AG04450 (cell line): Measurements from ENCODE around the gene ADISSP. TPM values are rescaled to one million over a fixed set of nuclear protein-coding genes. Genes with fewer than 3 reads are reported as not detected.

Experiments used
- CTCF ChIA-PET: fragments of 300-600, 350-600 bp; formaldehyde crosslinking; extraction: SDS; loops from one replicate; lab custom pipeline; 2022; ENCODE audit warnings: antibody characterized with exemption, inconsistent platforms; lab: Charles Lee
- POLR2A ChIA-PET: fragments of 350-600 bp; formaldehyde crosslinking; extraction: SDS; loops from one replicate; lab custom pipeline; 2021; ENCODE audit warnings: antibody characterized with exemption, inconsistent platforms; lab: Yijun Ruan, JAX
- DNase-seq: peaks from one replicate; pipeline ENCODE4 v3.0.0-alpha.2; 2011; ENCODE audit warnings: low read depth, low spot score
- H3K27ac ChIP-seq: one replicate; pipeline ENCODE4 v1.5.1; 2012; ENCODE audit warnings: low read depth, low read length, control low read depth
- H3K27me3 ChIP-seq: one replicate; pipeline ENCODE4 v1.6.0; 2012; ENCODE audit warnings: low read length; ENCODE audit not compliant: control insufficient read depth, insufficient read depth
- H3K4me3 ChIP-seq: 2 replicates; pipeline ENCODE4 v1.5.1; 2011; ENCODE audit warnings: mild to moderate bottlenecking, low read depth, low read length, control low read depth
- H3K9me3 ChIP-seq: 2 replicates; pipeline ENCODE4 v1.5.1; 2012; ENCODE audit warnings: low read length; ENCODE audit not compliant: control insufficient read depth, insufficient read depth
- polyA plus RNA-seq: library from polyadenylated mRNA; depleted of rRNA; stranded (reverse); fragments of >200 nt; gene quantifications from 2 replicates; pipeline ENCODE4 v1.2.3, GENCODE V29; 2011
- TF ChIP-seq, protein P1 (sequence below): IDR thresholded peaks from 2 replicates; pipeline ENCODE4 v1.5.1; 2011; ENCODE audit warnings: low read depth, low read length, control low read depth, inconsistent platforms

Gene ADISSP
- polyA plus RNA-seq, 1 experiment = 22.6 TPM

DNA sequence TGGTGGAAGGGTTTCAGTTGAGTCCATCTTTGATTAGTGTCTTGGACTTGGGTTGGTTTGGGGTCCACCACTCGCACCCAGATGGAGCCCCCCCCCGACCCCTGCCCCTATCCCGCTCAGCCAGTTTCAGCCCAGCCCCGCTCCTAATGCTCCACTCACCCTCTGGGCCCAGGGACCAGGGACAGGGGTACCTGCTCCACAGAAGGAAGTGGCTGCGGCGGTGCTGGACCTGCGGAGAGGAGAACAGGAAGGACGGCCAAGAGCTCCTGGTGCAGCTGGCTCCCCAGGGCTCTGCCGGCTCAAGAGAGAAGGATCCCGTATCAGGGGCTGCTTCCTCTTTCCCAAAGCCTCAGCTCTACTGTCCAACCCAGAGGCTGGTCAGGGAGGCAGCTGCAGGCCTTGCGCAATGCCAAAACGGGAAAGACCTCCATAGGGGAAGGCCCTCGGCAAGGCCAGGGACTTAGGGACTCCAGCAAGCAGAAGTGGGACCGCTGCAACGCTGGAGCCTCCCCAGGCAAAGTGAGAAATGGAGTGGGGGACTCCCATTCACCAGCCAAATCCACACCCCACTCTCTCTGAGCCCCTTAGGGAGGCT is 55.2 kb downstream of the ADISSP start, which contains the start of gene SIGLEC1:
Gene SIGLEC1 (minus strand): TSS at position 322 of the 595 bp plus-strand sequence. CDS start 5,472 bp downstream, outside the sequence.
- H3K27ac ChIP-seq = no peak within 1 kb of the TSS
- TF ChIP-seq, protein P1, sequence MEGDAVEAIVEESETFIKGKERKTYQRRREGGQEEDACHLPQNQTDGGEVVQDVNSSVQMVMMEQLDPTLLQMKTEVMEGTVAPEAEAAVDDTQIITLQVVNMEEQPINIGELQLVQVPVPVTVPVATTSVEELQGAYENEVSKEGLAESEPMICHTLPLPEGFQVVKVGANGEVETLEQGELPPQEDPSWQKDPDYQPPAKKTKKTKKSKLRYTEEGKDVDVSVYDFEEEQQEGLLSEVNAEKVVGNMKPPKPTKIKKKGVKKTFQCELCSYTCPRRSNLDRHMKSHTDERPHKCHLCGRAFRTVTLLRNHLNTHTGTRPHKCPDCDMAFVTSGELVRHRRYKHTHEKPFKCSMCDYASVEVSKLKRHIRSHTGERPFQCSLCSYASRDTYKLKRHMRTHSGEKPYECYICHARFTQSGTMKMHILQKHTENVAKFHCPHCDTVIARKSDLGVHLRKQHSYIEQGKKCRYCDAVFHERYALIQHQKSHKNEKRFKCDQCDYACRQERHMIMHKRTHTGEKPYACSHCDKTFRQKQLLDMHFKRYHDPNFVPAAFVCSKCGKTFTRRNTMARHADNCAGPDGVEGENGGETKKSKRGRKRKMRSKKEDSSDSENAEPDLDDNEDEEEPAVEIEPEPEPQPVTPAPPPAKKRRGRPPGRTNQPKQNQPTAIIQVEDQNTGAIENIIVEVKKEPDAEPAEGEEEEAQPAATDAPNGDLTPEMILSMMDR = no peak
- H3K4me3 ChIP-seq = no peak within 1 kb of the TSS
- H3K27me3 ChIP-seq = peaks cover 6% of the 10 kb centered on the region
- ChIA-PET POLR2A (no interaction called here), CTCF (interaction anchor here (0.7 to 1.5 kb wide), 2 partner anchors 36 to 43 kb away, joined by 4 to 6 read pairs; no protein-coding TSS in a partner anchor)
- no peaks in the 10 kb centered on the region for H3K9me3 ChIP-seq
- DNase-seq = no peak

DNA sequence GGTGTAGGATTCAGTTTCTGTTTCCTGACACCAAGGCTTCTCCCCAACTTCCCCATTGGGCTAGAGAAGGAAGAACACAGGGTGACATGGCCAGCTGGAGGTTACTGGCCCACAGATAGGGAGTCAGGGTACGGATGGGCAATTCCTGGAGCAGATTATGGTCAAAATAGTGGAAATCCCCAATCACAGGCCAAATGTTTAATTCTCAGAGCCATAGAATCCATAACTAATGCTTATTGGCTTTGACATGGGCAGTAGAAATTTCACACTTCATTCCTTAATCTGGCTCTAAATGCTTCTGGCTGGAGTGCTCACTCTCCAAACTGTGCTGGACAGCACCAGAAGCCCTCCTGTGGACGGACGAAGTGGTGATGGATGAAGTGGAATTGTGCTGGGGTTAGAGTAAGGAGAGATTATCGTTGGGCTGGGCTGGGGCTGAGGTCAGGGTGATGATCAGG is 56.0 kb downstream of the ADISSP start:
- ChIA-PET POLR2A (interaction anchor here (0.6 to 1.5 kb wide), 4 partner anchors 30 to 51 kb away, joined by 3 to 4 read pairs (median 4); partner anchors contain the start of gene ADAM33), CTCF (interaction anchor here (0.7 to 2.7 kb wide), 25 partner anchors 8 to 256 kb away, joined by 3 to 110 read pairs (median 5); partner anchors contain the start of genes ADAM33, CENPB, HSPA12B and SPEF1)
- DNase-seq = no peak
- peaks cover 10% of the 10 kb centered on the region for H3K27me3 ChIP-seq
- no peak overlapping the region for H3K27ac ChIP-seq
- H3K4me3 ChIP-seq = no peak overlapping the region
- TF ChIP-seq, protein P1 = no peak
- H3K9me3 ChIP-seq = no peaks in the 10 kb centered on the region; the same call in 1 of the 2 replicates

DNA sequence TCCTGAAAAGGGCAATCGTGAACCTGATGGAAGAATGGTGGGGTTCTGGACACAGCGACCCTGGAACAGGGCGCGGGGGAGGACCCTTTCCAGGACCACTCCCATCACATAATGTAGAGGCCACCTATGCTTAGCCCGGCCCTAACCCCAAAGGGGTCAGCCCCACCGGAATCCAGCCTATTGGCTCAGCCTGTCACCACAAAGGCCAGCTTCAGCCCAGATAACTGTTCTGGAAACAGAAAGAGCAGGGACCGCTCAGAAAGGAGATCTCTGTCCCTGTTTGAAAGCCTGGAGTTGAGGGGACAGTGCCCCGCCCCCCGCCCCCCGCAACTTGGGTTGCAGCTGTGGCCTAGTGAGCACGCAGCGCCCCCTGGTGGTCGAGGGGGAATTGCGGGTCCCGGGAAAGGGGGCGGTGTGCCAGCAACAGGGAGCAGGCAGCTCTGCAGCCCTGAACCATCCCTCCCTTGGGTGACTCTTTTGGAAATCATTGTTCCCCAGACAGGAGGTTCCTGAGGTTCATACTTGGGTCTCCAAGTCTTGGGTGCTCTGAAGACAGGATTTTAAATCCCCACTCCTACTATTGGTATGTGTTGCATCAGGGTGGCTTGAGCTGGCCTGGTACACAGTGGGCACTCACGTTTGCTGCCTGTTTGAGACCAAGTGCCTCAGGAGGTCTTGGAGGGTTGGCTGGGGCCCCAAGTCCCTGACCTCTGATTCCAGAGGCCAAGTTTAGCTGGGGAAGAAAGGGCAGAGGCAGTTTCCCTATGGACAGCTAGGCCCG is 56.7 kb downstream of the ADISSP start:
- POLR2A ChIA-PET = interaction anchor here (0.6 to 1.5 kb wide), 5 partner anchors 30 to 67 kb away, joined by 3 to 4 read pairs (median 3); partner anchors contain the start of gene ADAM33

DNA sequence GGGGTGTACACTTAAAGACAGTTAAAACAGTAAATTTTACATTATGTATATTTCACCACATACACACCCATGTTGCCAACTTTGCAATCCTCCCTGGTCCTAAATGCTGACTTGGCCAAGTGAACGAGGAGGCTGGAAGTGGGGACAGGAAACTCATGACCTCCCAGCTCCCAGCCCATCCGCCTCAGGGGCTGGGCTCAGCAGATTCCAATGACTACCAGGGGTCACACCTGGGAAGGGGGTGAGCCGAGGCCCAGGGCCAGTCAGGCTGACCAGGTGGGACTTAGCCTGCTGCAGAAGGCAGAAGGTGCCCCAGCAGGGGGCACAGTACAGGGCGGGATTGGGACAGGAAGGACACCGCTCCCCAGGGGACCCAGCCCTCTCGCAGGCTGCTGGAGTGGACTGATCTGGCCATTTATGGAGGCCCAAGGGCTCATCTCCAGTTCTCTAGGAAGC is 57.5 kb downstream of the ADISSP start:
- no peak overlapping the region for H3K27ac ChIP-seq
- H3K4me3 ChIP-seq = no peak overlapping the region
- no peak for DNase-seq
- H3K9me3 ChIP-seq = no peaks in the 10 kb centered on the region; the same call in 1 of the 2 replicates
- peaks cover 17% of the 10 kb centered on the region for H3K27me3 ChIP-seq
- TF ChIP-seq, protein P1 = no peak
- POLR2A ChIA-PET = interaction anchor here (0.6 to 1.5 kb wide), 2 partner anchors 33 to 68 kb away, joined by 3 to 4 read pairs; no protein-coding TSS in a partner anchor
- CTCF ChIA-PET = interaction anchor here (0.6 to 2.7 kb wide), 21 partner anchors 9 to 280 kb away, joined by 3 to 110 read pairs (median 8); partner anchors contain the start of genes ADAM33, AP5S1 and HSPA12B

More for the DNA sequence above, 56.7 kb downstream of the ADISSP start:
- Histone ChIP-seq H3K27ac (no peak overlapping the region), H3K27me3 (peaks cover 13% of the 10 kb centered on the region), H3K9me3 (no peaks in the 10 kb centered on the region; the same call in 1 of the 2 replicates), H3K4me3 (no peak overlapping the region)
- CTCF ChIA-PET = interaction anchor here (0.6 to 2.7 kb wide), 31 partner anchors 8 to 279 kb away, joined by 3 to 110 read pairs (median 4); partner anchors contain the start of genes ADAM33, AP5S1, CENPB and HSPA12B
- no peak for DNase-seq
- TF ChIP-seq, protein P1 = peak; percentile 93
